GM21825 (cell line): ENCODE results near the gene KCNJ6.
"Not testable (repeated sequence)": the region's sequence is repeated elsewhere in the genome, so short reads cannot be mapped to it uniquely, and the experiment has no call there.

Experiments used
- ATAC-seq: cut with Tn5 transposase; IDR thresholded peaks from one replicate; pipeline ENCODE4 v1.9.1; 2021; ENCODE audit warnings: mild to moderate bottlenecking, moderate library complexity; ENCODE audit not compliant: unreplicated experiment

The KCNJ6 gene

DNA sequence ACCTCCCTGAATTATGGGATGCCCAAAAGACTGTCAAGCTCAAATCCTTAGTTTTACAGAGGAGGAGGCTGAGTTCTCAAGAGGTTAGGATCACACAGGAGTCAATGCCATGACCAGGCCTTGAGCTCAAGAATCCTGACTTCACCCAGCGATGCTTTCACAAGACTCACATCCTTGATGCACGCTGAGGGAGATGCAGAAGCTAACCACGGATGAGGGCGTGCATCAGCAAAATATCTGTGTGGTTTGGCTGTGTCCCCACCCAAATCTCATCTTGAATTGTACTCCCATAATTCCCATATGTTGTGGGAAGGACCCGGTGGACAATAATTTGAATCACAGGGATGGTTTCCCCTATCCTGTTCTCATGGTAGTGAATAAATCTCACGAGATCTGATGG lies 133.2 kb downstream of the KCNJ6 start:
- ATAC-seq, result no peak

GRCh38 chr21:37780991-37781983 lies 135.0 kb downstream of the KCNJ6 start:
- ATAC-seq, result no peak

- no peak for ATAC-seq
These were observed 145.1 kb downstream of the KCNJ6 start for GRCh38 chr21:37771181-37771580.

GRCh38 chr21:37770461-37770860 lies 145.8 kb downstream of the KCNJ6 start:
- no peak for ATAC-seq

DNA sequence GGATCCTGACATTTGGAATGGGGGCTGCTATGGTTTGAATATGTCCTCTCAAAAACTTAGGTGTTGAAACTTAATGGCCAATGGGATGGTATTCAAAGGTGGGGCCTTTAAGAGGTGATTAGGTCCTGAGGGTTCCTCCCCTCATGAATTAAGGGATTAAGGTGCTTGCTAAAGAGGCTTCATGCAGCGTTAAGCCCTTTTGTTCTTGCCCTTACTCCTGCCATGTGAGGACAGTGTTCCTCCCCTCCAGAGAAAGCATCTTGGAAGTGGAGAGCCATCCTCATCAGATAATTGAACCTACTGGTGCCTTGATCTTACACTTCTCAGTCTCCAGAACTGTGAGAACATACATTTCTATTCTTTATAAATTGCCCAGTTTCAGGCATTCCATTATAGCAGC lies 146.6 kb downstream of the KCNJ6 start:
- ATAC-seq, result no peak

DNA sequence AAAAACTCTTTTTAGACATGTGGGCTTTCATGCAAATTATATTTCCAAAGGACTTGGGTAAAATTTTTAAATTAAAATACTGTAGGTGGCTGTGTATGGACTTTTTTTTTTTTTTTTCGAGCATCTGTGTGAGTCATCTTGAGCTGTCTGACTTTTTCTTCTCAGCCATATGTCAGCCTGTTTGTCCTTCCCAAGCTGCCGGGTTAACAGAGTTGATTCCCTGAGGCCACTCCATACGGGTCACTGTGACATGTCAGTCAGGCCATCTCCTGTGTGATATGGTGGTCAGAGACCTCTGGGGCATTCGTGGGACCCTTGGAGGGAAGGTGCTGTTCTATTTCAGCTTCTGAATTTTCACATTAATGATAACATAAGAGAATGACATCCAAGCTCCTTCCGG lies 148.3 kb downstream of the KCNJ6 start:
- no peak for ATAC-seq

- ATAC-seq, result no peak
These were observed 150.1 kb downstream of the KCNJ6 start for GRCh38 chr21:37766129-37766528.

- ATAC-seq, result no peak
These were observed 150.9 kb downstream of the KCNJ6 start for GRCh38 chr21:37765221-37765900.

- no peak for ATAC-seq
These were observed 151.6 kb downstream of the KCNJ6 start for GRCh38 chr21:37764691-37765090.

DNA sequence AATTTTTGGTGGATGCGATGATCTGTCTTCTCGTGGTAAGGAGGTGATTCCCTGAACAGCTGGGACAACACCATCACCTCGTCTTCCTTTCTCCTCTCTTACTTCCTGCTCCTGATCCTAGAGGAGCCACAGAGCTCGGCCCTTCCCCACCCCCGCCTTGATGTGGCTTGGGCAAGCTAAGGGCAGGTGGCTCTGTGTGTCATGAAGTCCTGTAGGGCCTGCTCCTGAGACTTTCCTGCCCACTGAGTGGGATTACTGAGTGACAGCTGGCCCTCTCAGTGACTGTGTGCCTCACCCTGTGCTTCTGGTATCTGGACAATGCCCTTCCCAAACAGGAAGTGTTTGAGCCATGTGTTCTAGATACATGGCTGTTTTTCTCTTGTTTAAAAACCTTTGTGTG lies 153.0 kb downstream of the KCNJ6 start:
- ATAC-seq, result no peak

- ATAC-seq, result no peak
These were observed 153.7 kb downstream of the KCNJ6 start for GRCh38 chr21:37762606-37763005.

- not testable (repeated sequence) for ATAC-seq
These were observed 154.9 kb downstream of the KCNJ6 start for GRCh38 chr21:37761406-37761805.

DNA sequence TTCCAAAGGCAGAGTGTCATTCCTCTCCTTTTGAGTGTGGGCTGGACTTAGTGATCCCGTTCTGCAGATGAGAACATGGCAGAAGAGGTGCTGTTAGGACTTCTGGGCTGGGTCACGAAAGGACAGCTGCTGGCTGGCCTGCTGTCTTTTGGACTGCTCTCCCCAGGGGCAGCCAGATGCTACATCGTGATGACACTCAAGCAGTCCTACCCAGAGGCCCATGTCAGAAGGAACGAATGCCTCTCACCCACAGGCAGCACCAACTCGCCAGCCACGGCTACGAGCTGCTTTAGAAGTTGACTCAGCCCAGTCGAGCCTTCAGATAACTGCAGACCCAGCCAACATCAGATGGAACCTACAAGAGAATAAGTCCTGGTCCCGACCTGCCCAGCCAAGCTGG lies 156.5 kb downstream of the KCNJ6 start:
- ATAC-seq, result no peak

DNA sequence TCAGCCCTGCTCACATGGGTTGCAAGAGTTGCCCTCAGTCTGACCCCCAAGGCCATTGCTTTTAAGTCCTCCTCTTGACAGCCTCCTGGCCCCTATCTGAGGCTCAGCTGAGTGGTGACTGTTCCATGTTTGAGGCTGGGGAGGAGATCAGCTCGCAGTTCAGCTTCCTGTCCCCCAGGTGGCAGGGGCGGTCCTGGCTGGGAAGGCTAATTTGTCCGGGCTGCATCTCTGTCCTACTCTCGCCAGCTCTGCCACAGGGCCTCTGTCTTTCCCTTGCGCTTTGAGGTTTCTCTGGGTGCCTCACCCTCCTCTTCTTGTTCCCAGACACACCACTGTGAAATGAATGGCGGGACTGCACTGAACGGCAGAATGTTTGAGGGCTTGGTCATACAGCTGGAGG lies 157.3 kb downstream of the KCNJ6 start:
- no peak for ATAC-seq

GRCh38 chr21:37757606-37758376 lies 158.5 kb downstream of the KCNJ6 start:
- ATAC-seq, result no peak

GRCh38 chr21:37753122-37753599 lies 163.1 kb downstream of the KCNJ6 start:
- no peak for ATAC-seq

GRCh38 chr21:37751268-37751975 lies 164.8 kb downstream of the KCNJ6 start:
- ATAC-seq, result no peak

DNA sequence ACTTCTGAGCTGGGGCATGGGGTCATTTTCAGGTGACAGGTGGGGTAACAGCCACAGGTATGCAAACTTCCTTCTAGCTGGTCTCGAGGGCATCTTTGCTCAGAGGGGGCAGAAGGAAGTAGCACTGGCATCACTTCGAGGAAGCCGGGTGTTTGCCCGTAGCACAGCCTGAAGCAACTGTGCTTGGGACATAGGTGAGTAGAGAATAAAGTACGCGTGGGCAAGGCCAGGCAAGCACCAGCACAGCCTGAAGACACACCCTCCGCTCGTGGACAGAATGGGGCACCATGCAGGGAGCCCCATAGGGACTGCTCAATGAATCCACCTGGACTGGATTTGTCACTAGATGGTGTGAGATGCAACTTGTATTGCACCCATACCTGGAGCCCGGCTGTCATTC lies 167.1 kb downstream of the KCNJ6 start:
- no peak for ATAC-seq

- no peak for ATAC-seq
These were observed 167.9 kb downstream of the KCNJ6 start for GRCh38 chr21:37748351-37748750.

DNA sequence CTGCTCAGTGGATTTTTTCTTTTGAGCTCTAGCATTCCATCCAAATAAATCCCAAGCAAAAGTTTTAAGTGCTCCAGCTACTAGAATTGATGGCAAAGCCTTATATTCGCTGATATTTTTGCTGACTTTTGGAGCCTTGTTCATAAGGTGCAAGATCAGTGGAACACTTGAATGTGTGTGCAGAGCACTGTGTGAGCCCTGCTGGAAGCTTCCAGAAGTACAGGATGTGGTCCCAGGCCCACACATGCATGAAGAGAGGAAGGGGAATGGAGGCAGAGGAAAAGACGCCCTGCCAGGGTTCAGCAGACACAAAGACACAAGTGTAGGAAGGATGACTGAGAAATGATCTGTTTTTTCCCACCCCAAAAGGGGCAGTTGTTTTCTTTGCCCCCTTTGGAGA lies 169.4 kb downstream of the KCNJ6 start:
- ATAC-seq, result no peak

GRCh38 chr21:37744551-37744950 lies 171.7 kb downstream of the KCNJ6 start:
- no peak for ATAC-seq
